GM12892 (cell line): ENCODE data around the gene CC2D2B.

Source experiments
- POLR2A ChIP-seq: IDR thresholded peaks from 2 replicates; pipeline ENCODE4 v1.6.1; 2011; ENCODE audit warnings: low read depth, low read length, control low read depth
- POLR2AphosphoS5 ChIP-seq: IDR thresholded peaks from 2 replicates; pipeline ENCODE4 v1.6.1; 2011; ENCODE audit warnings: low read depth, low read length, control low read depth

DNA sequence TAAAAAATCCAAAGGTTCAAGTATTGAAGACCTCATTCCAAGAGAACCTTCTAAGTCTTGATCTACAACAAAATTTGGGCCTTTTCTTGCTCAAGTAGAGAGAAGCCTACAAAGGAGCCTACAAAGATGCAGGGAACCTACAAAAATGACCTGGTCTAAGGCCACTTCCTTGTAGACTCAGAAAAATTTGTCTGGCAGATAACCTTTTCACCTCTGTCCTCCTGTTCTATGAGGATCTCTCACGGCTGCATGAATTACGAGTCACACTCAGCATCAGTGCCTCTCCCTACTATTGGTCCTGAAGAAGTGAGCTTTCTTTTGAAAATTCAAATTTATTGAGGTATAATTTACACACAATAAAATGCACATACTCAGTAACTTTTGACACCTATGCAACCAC lies 164.9 kb downstream of the CC2D2B start:
- TF ChIP-seq POLR2A (no peak), POLR2AphosphoS5 (no peak)
